ENCODE results near the gene PLBD1.

PLBD1 gene

DNA sequence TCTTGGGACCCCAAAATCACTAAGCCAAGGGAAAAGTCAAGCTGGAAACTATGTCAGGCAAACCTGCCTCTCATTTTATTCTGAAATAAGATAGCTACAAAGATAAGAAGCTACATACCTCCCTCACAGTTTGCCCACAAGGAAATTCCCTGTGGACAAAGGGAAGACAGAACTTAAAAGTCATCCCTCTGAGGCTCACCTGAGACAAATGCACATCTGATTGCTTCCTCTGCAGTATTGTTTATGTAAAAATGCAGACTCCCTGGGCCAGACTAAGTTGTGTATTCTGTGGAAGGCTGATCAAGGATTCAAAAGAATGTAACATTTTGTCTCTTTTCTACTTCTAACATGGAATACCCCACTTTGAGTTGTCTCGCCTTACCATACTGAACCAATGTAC lies 2.5 kb upstream of the PLBD1 start:
- DNase-seq (ENCODE audit: low read depth in 1 of 2, low spot score in 1 of 2) = no peak

- DNase-seq (ENCODE audit: low read depth in 1 of 2, low spot score in 1 of 2) = no peak
Observed at GRCh38 chr12:14564336-14564959, 3.2 kb downstream of the PLBD1 start.

DNA sequence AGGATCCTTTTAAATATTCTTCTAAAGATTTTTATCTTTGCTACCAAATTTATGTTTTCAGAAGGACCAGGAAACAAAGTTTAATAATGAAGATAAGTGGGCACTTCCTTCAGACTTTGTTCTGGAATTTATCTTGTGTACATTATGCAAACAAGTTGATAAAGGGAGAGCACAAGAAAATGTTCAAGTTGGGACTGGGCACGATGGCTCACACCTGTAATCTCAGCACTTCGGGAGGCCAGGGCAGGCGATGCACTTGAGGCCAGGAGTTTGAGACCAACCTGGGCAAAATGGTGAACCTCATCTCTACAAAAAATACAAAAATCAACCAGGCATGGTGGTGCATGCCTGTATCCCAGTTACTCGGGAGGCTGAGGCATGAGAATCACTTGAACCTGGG lies 4.6 kb downstream of the PLBD1 start:
- no peak for DNase-seq (ENCODE audit: low read depth in 1 of 2, low spot score in 1 of 2)

- DNase-seq (ENCODE audit: low read depth in 1 of 2, low spot score in 1 of 2) = no peak
Observed at GRCh38 chr12:14562279-14562678, 5.4 kb downstream of the PLBD1 start.

- DNase-seq (ENCODE audit: low read depth in 1 of 2, low spot score in 1 of 2) = no peak
Observed at GRCh38 chr12:14561677-14562238, 5.9 kb downstream of the PLBD1 start.

- no peak for DNase-seq (ENCODE audit: low read depth in 1 of 2, low spot score in 1 of 2)
Observed at GRCh38 chr12:14560904-14561574, 6.6 kb downstream of the PLBD1 start.

- DNase-seq (ENCODE audit: low read depth in 1 of 2, low spot score in 1 of 2) = no peak
Observed at GRCh38 chr12:14558473-14558959, 9.2 kb downstream of the PLBD1 start.

- no peak for DNase-seq (ENCODE audit: low read depth in 1 of 2, low spot score in 1 of 2)
Observed at GRCh38 chr12:14557966-14558365, 9.7 kb downstream of the PLBD1 start.

DNA sequence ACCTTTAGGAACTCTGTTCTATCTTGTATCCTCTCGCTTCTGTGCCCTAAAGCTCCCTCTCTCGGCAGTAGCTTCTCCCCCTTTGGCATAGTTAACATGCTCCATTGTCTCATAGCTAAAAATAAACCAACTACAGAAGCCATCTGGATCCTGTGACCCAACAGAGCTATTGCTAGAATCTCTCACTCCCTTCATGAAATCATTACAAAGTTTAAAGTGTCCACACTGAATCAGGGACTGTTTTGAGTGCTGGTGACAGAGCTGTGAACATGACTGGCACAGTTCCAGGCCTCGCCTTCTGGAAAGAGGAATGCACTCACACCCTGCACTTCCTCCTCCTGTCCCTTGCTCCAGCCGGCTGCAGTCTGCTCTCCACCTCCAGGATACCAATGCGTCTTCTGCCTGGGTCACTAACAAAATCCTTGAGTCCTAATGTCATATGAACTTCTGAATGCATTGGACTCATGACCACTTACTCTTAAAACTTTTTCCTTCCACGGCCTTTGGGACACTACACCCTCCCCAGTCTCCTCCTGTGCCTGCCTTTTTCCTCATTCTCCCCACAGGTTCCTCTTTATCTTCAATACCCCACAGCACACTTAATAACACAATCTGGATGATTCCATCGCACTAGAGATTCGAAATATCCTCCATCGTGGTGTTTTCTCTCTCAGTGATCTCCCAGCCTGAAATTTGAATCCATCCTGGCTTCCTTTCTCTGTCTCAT lies 13.2 kb downstream of the PLBD1 start:
- DNase-seq (ENCODE audit: low read depth in 1 of 2, low spot score in 1 of 2) = no peak

DNA sequence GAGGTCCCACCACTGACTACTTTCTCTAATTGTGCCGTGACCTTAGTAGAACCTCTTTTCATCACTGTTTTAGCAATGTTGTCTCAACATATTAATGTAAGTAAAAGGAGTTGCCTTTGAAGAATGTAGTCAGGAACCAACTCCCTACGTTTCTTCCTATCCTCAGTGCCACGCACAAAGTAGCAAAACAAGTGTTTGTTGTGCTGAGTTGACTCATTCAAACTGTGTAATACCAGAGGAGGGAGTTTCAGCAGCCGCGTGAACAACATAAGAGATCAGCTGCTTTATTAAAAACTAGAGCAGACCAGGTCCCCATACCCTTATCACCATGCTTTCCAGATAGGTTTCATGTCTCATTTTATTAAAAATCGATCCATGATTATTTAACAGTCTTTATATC lies 19.1 kb downstream of the PLBD1 start:
- no peak for DNase-seq (ENCODE audit: low read depth in 1 of 2, low spot score in 1 of 2)

GRCh38 chr12:14547571-14547970 lies 20.1 kb downstream of the PLBD1 start:
- no peak for DNase-seq (ENCODE audit: low read depth in 1 of 2, low spot score in 1 of 2)

GRCh38 chr12:14545144-14546124 lies 22.2 kb downstream of the PLBD1 start:
- no peak for DNase-seq (ENCODE audit: low read depth in 1 of 2, low spot score in 1 of 2)

GRCh38 chr12:14540801-14541462 lies 26.8 kb downstream of the PLBD1 start:
- DNase-seq (ENCODE audit: low read depth in 1 of 2, low spot score in 1 of 2) = no peak

DNA sequence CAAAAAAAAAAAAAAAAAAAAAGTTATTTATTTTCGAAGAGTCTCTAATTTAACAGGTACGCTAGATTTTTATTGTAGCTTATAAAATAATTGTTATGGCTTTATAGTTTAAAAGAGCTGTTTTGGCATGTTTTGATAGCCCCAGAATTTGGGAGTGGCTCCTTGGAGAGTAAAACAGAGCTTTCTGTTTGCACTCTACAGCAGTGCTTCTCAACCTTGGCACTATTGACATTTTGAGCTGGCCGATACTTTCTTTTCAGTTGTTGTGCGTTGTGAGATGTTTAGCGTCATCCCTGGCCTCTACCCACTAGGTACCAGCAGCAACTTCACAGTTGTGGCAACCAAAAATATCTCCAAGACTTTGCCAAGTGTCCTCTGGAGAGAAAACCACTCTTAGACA lies 30.6 kb downstream of the PLBD1 start:
- no peak for DNase-seq (ENCODE audit: low read depth in 1 of 2, low spot score in 1 of 2)

GRCh38 chr12:14532152-14532551 lies 35.5 kb downstream of the PLBD1 start:
- no peak for DNase-seq (ENCODE audit: low read depth in 1 of 2, low spot score in 1 of 2)

DNA sequence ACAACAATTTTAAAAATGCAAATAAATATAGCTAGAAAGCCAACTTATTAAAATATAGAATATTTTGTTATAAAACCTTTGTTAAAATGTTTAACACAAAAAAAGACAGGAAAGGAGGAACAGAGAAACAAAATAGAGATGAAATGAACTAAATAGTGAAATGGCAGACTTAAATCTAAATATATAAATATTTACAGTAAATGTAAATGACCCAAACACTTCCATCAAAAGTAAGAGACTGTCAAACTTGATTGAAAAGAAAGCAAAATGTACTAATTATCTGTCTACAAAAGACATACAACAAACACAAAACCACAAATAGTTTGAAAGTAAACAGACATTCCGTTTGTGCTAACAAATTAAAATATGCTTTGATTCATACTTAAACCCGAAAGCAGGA lies 41.7 kb downstream of the PLBD1 start:
- no peak for DNase-seq (ENCODE audit: low read depth in 1 of 2, low spot score in 1 of 2)

GRCh38 chr12:14521822-14522221 lies 45.9 kb downstream of the PLBD1 start:
- DNase-seq (ENCODE audit: low read depth in 1 of 2, low spot score in 1 of 2) = no peak

DNA sequence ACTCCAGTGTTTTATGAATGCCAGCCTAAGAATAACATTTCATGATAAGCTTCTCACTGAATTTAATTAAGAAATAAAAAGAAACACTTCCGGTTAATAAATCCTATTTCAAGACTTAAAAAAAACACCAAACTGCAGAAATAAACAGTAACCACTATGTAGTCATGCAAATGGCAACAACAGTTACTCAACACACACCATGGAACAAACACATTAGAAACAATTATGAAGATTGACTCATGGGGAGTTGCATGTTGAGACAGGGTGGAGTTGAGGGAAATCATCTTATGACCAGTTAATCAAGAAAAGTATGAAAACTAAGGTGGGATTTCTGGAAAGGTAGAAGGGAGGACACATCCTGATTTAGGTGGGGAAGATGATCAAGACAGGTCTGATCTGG lies 52.7 kb downstream of the PLBD1 start:
- DNase-seq (ENCODE audit: low read depth in 1 of 2, low spot score in 1 of 2) = no peak

- no peak for DNase-seq (ENCODE audit: low read depth in 1 of 2, low spot score in 1 of 2)
Observed at GRCh38 chr12:14514154-14514842, 53.4 kb downstream of the PLBD1 start.

GRCh38 chr12:14510574-14510973 lies 57.1 kb downstream of the PLBD1 start:
- DNase-seq (ENCODE audit: low read depth in 1 of 2, low spot score in 1 of 2) = no peak
